Measurements from ENCODE around the gene NEAT1. TPM values are rescaled to one million over a fixed set of nuclear protein-coding genes. Genes with fewer than 3 reads are reported as not detected.

The NEAT1 gene
- total RNA-seq, 4 donors from 2014 or later = 370 to 782 (median 680) TPM

- TF ChIP-seq POLR2AphosphoS5 (IDR thresholded peaks at IDR 0.05) (peak in 2 of 3 donors; percentile 5 to 14), CTCF (IDR thresholded peaks at IDR 0.05) (no peak)
- WGBS, 2 donors (ENCODE audit: low coverage in 1 of 2) = 50 to 80% methylated on average over 4 to 8 of the region's 8 CpGs
- Histone ChIP-seq H3K4me3 (no peak overlapping the region), H3K36me3 (no peaks in the 10 kb centered on the region), H3K9me3 (no peaks in the 10 kb centered on the region), H3K27ac (peak overlapping the region; percentile 81 to 84 (median 83)), H3K4me1 (peaks cover 5 to 23% (median 8%) of the 10 kb centered on the region in 4 donors), H3K27me3 (no peaks in the 10 kb centered on the region)
- intact Hi-C loops (cut with DNase I; ENCODE audit: low total_unique reads) = no loop called here
- in situ Hi-C loops (cut with MboI; ENCODE audit: low pct_ligation_motif_present in 1 of 4, low pct_unique_long_range_greater_than_20kb in 1 of 4, low sequenced_read_pairs in 3 of 4) = no loop called here
- DNase-seq = no peak
These were observed 30.4 kb downstream of the NEAT1 start for GRCh38 chr11:65452806-65453490.

- no peaks in the 10 kb centered on the region for H3K36me3 ChIP-seq
- no peaks in the 10 kb centered on the region for H3K27me3 ChIP-seq
- in situ Hi-C loops (cut with MboI; ENCODE audit: low pct_ligation_motif_present in 1 of 4, low pct_unique_long_range_greater_than_20kb in 1 of 4, low sequenced_read_pairs in 3 of 4) = no loop called here
- intact Hi-C loops (cut with DNase I; ENCODE audit: low total_unique reads) = no loop called here
- WGBS, 2 donors (ENCODE audit: low coverage in 1 of 2) = 74% methylated on average over 10 of the region's 10 CpGs; no CpG with 5 or more reads in 1 of the 2 donors
- DNase-seq = no peak
- TF ChIP-seq POLR2AphosphoS5 (IDR thresholded peaks at IDR 0.05) (no peak), POLR2A (IDR thresholded peaks at IDR 0.05) (no peak), CTCF (IDR thresholded peaks at IDR 0.05) (no peak), EP300 (IDR thresholded peaks at IDR 0.05; ENCODE audit: low read depth) (no peak)
- peak overlapping the region in 2 of 4 donors; percentile 45 to 52 for H3K4me3 ChIP-seq
- H3K27ac ChIP-seq = peak overlapping the region; percentile 81 to 84 (median 83)
- peaks cover 5 to 23% (median 8%) of the 10 kb centered on the region in 4 donors for H3K4me1 ChIP-seq
- H3K9me3 ChIP-seq = no peaks in the 10 kb centered on the region
These were observed 31.7 kb downstream of the NEAT1 start for GRCh38 chr11:65454311-65454695.

- peaks cover 5 to 23% (median 8%) of the 10 kb centered on the region in 4 donors for H3K4me1 ChIP-seq
- intact Hi-C loops (cut with DNase I; ENCODE audit: low total_unique reads) = no loop called here
- in situ Hi-C loops (cut with MboI; ENCODE audit: low pct_ligation_motif_present in 1 of 4, low pct_unique_long_range_greater_than_20kb in 1 of 4, low sequenced_read_pairs in 3 of 4) = no loop called here
- peak overlapping the region; percentile 81 to 84 (median 83) for H3K27ac ChIP-seq
- H3K27me3 ChIP-seq = no peaks in the 10 kb centered on the region
- H3K4me3 ChIP-seq = peak overlapping the region; percentile 8 to 52 (median 40)
- no peaks in the 10 kb centered on the region for H3K36me3 ChIP-seq
- peak; percentile 95 for DNase-seq
- H3K9me3 ChIP-seq = no peaks in the 10 kb centered on the region
- 6% methylated on average over 46 of the region's 47 CpGs; no CpG with 5 or more reads in 1 of the 2 donors for WGBS, 2 donors (ENCODE audit: low coverage in 1 of 2)
- TF ChIP-seq CTCF (IDR thresholded peaks at IDR 0.05) = no peak
- TF ChIP-seq POLR2A (IDR thresholded peaks at IDR 0.05) = peak; percentile 67
- TF ChIP-seq POLR2AphosphoS5 (IDR thresholded peaks at IDR 0.05) = peak; percentile 83 to 93 (median 90)
- TF ChIP-seq EP300 (IDR thresholded peaks at IDR 0.05; ENCODE audit: low read depth) = no peak
These were observed 32.3 kb downstream of the NEAT1 start for GRCh38 chr11:65454696-65455456.

GRCh38 chr11:65456418-65456817 lies 33.8 kb downstream of the NEAT1 start:
- Histone ChIP-seq H3K4me1 (peaks cover 5 to 23% (median 8%) of the 10 kb centered on the region in 4 donors), H3K4me3 (no peak overlapping the region), H3K36me3 (no peaks in the 10 kb centered on the region), H3K27ac (peak overlapping the region in 1 of 4 donors; percentile 3), H3K27me3 (no peaks in the 10 kb centered on the region), H3K9me3 (no peaks in the 10 kb centered on the region)
- no peak for DNase-seq
- TF ChIP-seq CTCF (IDR thresholded peaks at IDR 0.05) (no peak), POLR2A (IDR thresholded peaks at IDR 0.05) (no peak), POLR2AphosphoS5 (IDR thresholded peaks at IDR 0.05) (no peak), EP300 (IDR thresholded peaks at IDR 0.05; ENCODE audit: low read depth) (no peak)
- 83 to 84% methylated on average over 2 to 3 of the region's 3 CpGs for WGBS, 2 donors (ENCODE audit: low coverage in 1 of 2)
- in situ Hi-C loops (cut with MboI; ENCODE audit: low pct_ligation_motif_present in 1 of 4, low pct_unique_long_range_greater_than_20kb in 1 of 4, low sequenced_read_pairs in 3 of 4) (no loop called here), intact Hi-C loops (cut with DNase I; ENCODE audit: low total_unique reads) (no loop called here)
